Endothelial cell of umbilical vein (primary cell): ENCODE data around the gene OR52K1. TPM values are rescaled to one million over a fixed set of nuclear protein-coding genes. Genes with fewer than 3 reads are reported as not detected.

Source experiments
- BruUV-seq: library from RNA; stranded (reverse); fragments of 400-500 nt; replicated peaks from 2 replicates; lab custom pipeline; 2021; lab: Mats Ljungman, UMichigan
- CTCF ChIA-PET: fragments of 300-600, 350-600 bp; sonication (Branson Sonifier 250); formaldehyde crosslinking; loops from one replicate; lab custom pipeline; 2021; ENCODE audit warnings: antibody characterized with exemption, inconsistent platforms; lab: Charles Lee
- POLR2A ChIA-PET: fragments of 300-600, 350-600 bp; sonication (Branson Sonifier 250); formaldehyde crosslinking; loops from one replicate; lab custom pipeline; 2021; ENCODE audit warnings: antibody characterized with exemption, inconsistent platforms; lab: Charles Lee
- DNase-seq: peaks from one replicate; pipeline ENCODE4 v3.0.0-alpha.2; 2011; ENCODE audit warnings: low read depth, low spot score
- FAIRE-seq: peaks from 2 replicates; lab custom pipeline; 2011; peaks lifted over from hg19 to GRCh38; lab: Jason Lieb, UNC
- H2AFZ ChIP-seq: 2 replicates; pipeline ENCODE4 v1.6.0; 2012; ENCODE audit warnings: low read depth, low read length, control low read depth, inconsistent platforms
- H3K27ac ChIP-seq: 2 replicates; pipeline ENCODE4 v1.5.1; 2011; ENCODE audit warnings: low read depth, mild to moderate bottlenecking, control low read depth, low read length, moderate library complexity; ENCODE audit not compliant: insufficient read depth
- H3K27me3 ChIP-seq, 2 experiments: 2 replicates each; pipeline versions ENCODE4 v1.6.0 to v1.6.1; 2011; ENCODE audit warnings: low read length in 2 of 2, mixed read lengths in 1 of 2; ENCODE audit not compliant: control insufficient read depth in 2 of 2, insufficient read depth in 2 of 2
- H3K36me3 ChIP-seq, 2 experiments: 2 replicates in 1 of 2; 3 replicates in 1 of 2; pipeline ENCODE4 v1.5.1; 2011; ENCODE audit warnings: low read length in 2 of 2, mild to moderate bottlenecking in 1 of 2, moderate library complexity in 1 of 2; ENCODE audit not compliant: control insufficient read depth in 2 of 2, insufficient read depth in 2 of 2; ENCODE audit errors: extremely low read depth in 1 of 2
- H3K4me1 ChIP-seq: 3 replicates; pipeline ENCODE4 v1.5.1; 2011; ENCODE audit warnings: mild to moderate bottlenecking, low read length; ENCODE audit not compliant: control insufficient read depth, insufficient read depth; ENCODE audit errors: extremely low read depth
- H3K4me2 ChIP-seq: 2 replicates; pipeline ENCODE4 v1.6.1; 2011; ENCODE audit warnings: low read length, control low read depth, mixed read lengths; ENCODE audit not compliant: insufficient read depth
- H3K4me3 ChIP-seq, 3 experiments: fragments of 200-600 bp in 1 of 3; sonication (generic), shearing (Covaris generic) in 1 of 3; replicated peaks in 1 of 3; 2 replicates each; pipeline ENCODE4 v1.5.1; 2011 to 2016; ENCODE audit warnings: control low read depth in 3 of 3, low read length in 3 of 3, mild to moderate bottlenecking in 2 of 3, inconsistent platforms in 1 of 3, low read depth in 1 of 3, moderate library complexity in 1 of 3; ENCODE audit not compliant: insufficient read depth in 1 of 3
- H3K79me2 ChIP-seq: 2 replicates; pipeline ENCODE4 v1.6.0; 2012; ENCODE audit warnings: low read length, inconsistent platforms; ENCODE audit not compliant: control insufficient read depth, insufficient read depth
- H3K9ac ChIP-seq: replicated peaks from 2 replicates; pipeline ENCODE3; 2011; ENCODE audit warnings: low read length, control low read depth; ENCODE audit not compliant: insufficient read depth; ENCODE audit errors: extremely low read depth
- H3K9me1 ChIP-seq: replicated peaks from 3 replicates; pipeline ENCODE4 v1.6.0; 2011; ENCODE audit warnings: mild to moderate bottlenecking, low read length; ENCODE audit not compliant: control insufficient read depth, insufficient read depth; ENCODE audit errors: extremely low read depth
- H3K9me3 ChIP-seq: replicated peaks from 2 replicates; pipeline ENCODE4 v1.5.1; 2012; ENCODE audit warnings: low read length, inconsistent platforms; ENCODE audit not compliant: control insufficient read depth, insufficient read depth
- H4K20me1 ChIP-seq: replicated peaks from 2 replicates; pipeline ENCODE3; 2011; ENCODE audit warnings: mild to moderate bottlenecking, low read length; ENCODE audit not compliant: control insufficient read depth, insufficient read depth; ENCODE audit errors: extremely low read depth
- EZH2 ChIP-seq: IDR thresholded peaks from 2 replicates; pipeline ENCODE4 v1.6.1; 2012; ENCODE audit warnings: borderline replicate concordance, low read depth, mild to moderate bottlenecking, moderate library complexity, low read length, inconsistent platforms; ENCODE audit not compliant: severe bottlenecking
- FOS ChIP-seq: IDR thresholded peaks from 2 replicates; pipeline ENCODE4 v1.6.1; 2011; ENCODE audit warnings: mild to moderate bottlenecking, low read length, moderate library complexity, borderline replicate concordance; ENCODE audit not compliant: insufficient read depth
- GATA2 ChIP-seq: IDR thresholded peaks from 2 replicates; pipeline ENCODE4 v1.7.0; 2011; ENCODE audit warnings: low read depth, mild to moderate bottlenecking, moderate library complexity, mixed read lengths, low read length; ENCODE audit not compliant: insufficient read length, insufficient read depth
- JUN ChIP-seq: IDR thresholded peaks from 2 replicates; pipeline ENCODE4 v1.6.1; 2011; ENCODE audit warnings: borderline replicate concordance, low read depth; ENCODE audit not compliant: insufficient read length, insufficient read depth
- MYC ChIP-seq: IDR thresholded peaks from one replicate; pipeline ENCODE4 v1.6.1; 2011; ENCODE audit warnings: mild to moderate bottlenecking, low read depth, low read length
- POLR2A ChIP-seq: IDR thresholded peaks from 2 replicates; pipeline ENCODE4 v1.6.1; 2012; ENCODE audit warnings: low read depth, mild to moderate bottlenecking, control low read depth, low read length
- POLR2AphosphoS5 ChIP-seq: IDR thresholded peaks from 2 replicates; pipeline ENCODE4 v1.6.1; 2012; ENCODE audit warnings: low read depth, mild to moderate bottlenecking, control low read depth, low read length, moderate library complexity; ENCODE audit not compliant: insufficient read depth
- dilution Hi-C: fragments of 300-500 bp; cut with MboI; formaldehyde crosslinking; loops from one replicate; pipeline ENCODE4 v1.15.0; 2019; ENCODE audit warnings: low sequenced_read_pairs; ENCODE audit not compliant: extremely low pct_ligation_motif_present
- intact Hi-C: fragments of 100-400 bp; cut with micrococcal nuclease; formaldehyde crosslinking; loops from one replicate; pipeline ENCODE4 v1.10.0; 2022
- polyA plus RNA-seq, 4 experiments: library from polyadenylated mRNA; depleted of rRNA in 3 of 4; stranded (reverse) in 3 of 4; unstranded in 1 of 4; fragments of >200 nt; gene quantifications; 2 replicates each; pipeline versions ENCODE4 v1.2.1 to v1.2.3, GENCODE V29; 2011 to 2012; ENCODE audit warnings: missing spikeins in 1 of 4
- total RNA-seq: library from RNA; stranded (reverse); gene quantifications from 2 replicates; pipeline ENCODE4 v1.2.3, GENCODE V29; 2021
- TF ChIP-seq, protein P1 (sequence below): IDR thresholded peaks from 2 replicates; pipeline ENCODE4 v1.6.1; 2011; ENCODE audit not compliant: insufficient read depth, insufficient read length
- TF ChIP-seq, protein P2 (sequence below), 2 donors: IDR thresholded peaks; 1 replicate in 1 of 2; 2 replicates in 1 of 2; pipeline ENCODE4 v1.5.1; 2011; ENCODE audit warnings: low read length in 2 of 2, mild to moderate bottlenecking in 2 of 2, moderate library complexity in 2 of 2, control low read depth in 1 of 2, inconsistent platforms in 1 of 2, low read depth in 1 of 2; ENCODE audit not compliant: insufficient read depth in 1 of 2; ENCODE audit errors: extremely low read depth in 1 of 2

The OR52K1 gene
- total and polyA plus RNA-seq, 2 donors (not counting 3 experiments of a cell fraction or from before 2014, with no cell fraction given), result not detected

DNA sequence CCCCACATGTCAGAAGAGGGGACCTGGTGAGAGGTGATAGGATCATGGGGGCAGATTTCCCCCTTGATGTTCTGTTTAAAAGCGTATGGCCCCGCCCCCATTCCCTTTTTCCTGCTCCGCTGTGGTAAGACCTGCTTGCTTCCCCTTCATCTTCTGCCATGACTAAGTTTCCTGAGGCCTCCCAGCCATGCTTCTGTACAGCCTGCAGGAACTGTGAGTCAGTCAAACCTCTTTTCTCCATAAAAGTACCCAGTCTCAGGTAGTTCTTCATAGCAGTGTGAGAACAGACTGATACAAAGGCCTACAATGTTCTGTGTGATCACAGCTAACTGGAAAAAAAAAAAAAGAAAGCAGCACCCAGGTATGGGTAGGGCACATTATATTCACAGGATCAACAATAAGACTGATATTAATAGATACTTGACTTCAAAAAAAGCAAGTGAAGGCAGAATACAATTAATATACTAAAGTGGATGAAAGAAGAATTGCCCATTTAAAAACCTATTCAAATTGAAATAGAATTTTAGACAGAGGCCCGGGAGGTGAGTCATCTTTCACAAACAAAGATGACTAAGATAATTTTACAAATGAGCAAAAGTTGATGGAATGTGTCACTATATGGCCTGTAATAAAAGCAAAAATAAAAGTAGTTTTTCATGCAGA, 1.7 kb upstream of the OR52K1 start:
- peak; percentile 86 for TF ChIP-seq FOS
- TF ChIP-seq GATA2, result peak; percentile 17
- TF ChIP-seq POLR2A, result no peak
- TF ChIP-seq POLR2AphosphoS5, result peak; percentile 51
- TF ChIP-seq, protein P1, sequence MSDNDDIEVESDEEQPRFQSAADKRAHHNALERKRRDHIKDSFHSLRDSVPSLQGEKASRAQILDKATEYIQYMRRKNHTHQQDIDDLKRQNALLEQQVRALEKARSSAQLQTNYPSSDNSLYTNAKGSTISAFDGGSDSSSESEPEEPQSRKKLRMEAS, result no peak
- peak; percentile 56 for TF ChIP-seq JUN
- Histone ChIP-seq H3K27me3 (no peaks in the 10 kb centered on the region), H3K4me2 (peak overlapping the region; percentile 36), H3K9me3 (no peaks in the 10 kb centered on the region), H2AFZ (peak overlapping the region; percentile 65), H3K4me1 (peaks cover 21% of the 10 kb centered on the region), H3K9ac (peak overlapping the region; percentile 39), H3K36me3 (no peaks in the 10 kb centered on the region), H3K79me2 (no peaks in the 10 kb centered on the region), H3K4me3 (no peak overlapping the region), H3K9me1 (no peaks in the 10 kb centered on the region), H4K20me1 (no peaks in the 10 kb centered on the region), H3K27ac (peak overlapping the region; percentile 71)
- BruUV-seq, result TSS peak; percentile 49
- intact Hi-C loops (loop anchor here (1.0 to 5.0 kb wide), 2 partner anchors 87 to 127 kb away; partner anchors contain the start of genes TRIM21 and TRIM68), dilution Hi-C loops (no loop called here)
- peak; percentile 90 for FAIRE-seq
- ChIA-PET CTCF (interaction anchor here (0.6 to 1.0 kb wide), 2 partner anchors 294 to 1221 kb away, joined by 3 to 4 read pairs; no protein-coding TSS in a partner anchor), POLR2A (no interaction called here)
- peak; percentile 66 for DNase-seq

DNA sequence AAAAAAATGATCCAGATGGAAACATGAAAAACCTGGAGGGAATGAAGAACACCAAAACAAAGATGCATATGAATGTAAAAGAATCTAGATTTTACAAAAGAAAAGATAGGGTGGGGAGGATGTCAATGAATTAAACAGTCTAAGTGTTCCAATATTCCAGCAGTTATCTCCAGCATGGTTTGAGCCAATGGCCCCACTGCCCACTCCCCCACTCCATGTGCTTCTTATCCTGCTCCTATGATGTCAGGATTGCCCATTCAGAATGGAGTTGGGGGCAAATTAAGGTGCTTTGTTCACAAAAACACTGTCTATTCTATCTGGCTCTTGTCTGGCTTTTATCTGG, 1.2 kb upstream of the OR52K1 start:
- Histone ChIP-seq H2AFZ (peak overlapping the region; percentile 62), H3K4me1 (peaks cover 21% of the 10 kb centered on the region), H3K9me1 (no peaks in the 10 kb centered on the region), H3K79me2 (no peaks in the 10 kb centered on the region), H3K9ac (no peak overlapping the region), H3K4me2 (peak overlapping the region; percentile 36), H3K9me3 (no peaks in the 10 kb centered on the region), H3K27ac (peak overlapping the region; percentile 71), H3K4me3 (no peak overlapping the region), H3K36me3 (no peaks in the 10 kb centered on the region), H4K20me1 (no peaks in the 10 kb centered on the region), H3K27me3 (peaks cover 0 to 2% of the 10 kb centered on the region in 2 experiments)
- intact Hi-C loops (loop anchor here (1.0 to 5.0 kb wide), 2 partner anchors 88 to 126 kb away; partner anchors contain the start of genes TRIM21 and TRIM68), dilution Hi-C loops (no loop called here)
- ChIA-PET CTCF (no interaction called here), POLR2A (no interaction called here)
- FAIRE-seq (no peak), DNase-seq (no peak)
- BruUV-seq, result no TSS peak
- TF ChIP-seq MYC (no peak), FOS (no peak), POLR2AphosphoS5 (no peak), GATA2 (no peak), POLR2A (no peak), EZH2 (no peak)
- TF ChIP-seq, protein P2, sequence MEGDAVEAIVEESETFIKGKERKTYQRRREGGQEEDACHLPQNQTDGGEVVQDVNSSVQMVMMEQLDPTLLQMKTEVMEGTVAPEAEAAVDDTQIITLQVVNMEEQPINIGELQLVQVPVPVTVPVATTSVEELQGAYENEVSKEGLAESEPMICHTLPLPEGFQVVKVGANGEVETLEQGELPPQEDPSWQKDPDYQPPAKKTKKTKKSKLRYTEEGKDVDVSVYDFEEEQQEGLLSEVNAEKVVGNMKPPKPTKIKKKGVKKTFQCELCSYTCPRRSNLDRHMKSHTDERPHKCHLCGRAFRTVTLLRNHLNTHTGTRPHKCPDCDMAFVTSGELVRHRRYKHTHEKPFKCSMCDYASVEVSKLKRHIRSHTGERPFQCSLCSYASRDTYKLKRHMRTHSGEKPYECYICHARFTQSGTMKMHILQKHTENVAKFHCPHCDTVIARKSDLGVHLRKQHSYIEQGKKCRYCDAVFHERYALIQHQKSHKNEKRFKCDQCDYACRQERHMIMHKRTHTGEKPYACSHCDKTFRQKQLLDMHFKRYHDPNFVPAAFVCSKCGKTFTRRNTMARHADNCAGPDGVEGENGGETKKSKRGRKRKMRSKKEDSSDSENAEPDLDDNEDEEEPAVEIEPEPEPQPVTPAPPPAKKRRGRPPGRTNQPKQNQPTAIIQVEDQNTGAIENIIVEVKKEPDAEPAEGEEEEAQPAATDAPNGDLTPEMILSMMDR (IDR thresholded peaks at IDR 0.05; ENCODE audit: extremely low read depth in 1 of 2, insufficient read depth in 1 of 2, low read depth in 1 of 2, low read length in 2 of 2), result no peak
- TF ChIP-seq, protein P1, result no peak
